AG09309 (cell line): Measurements from ENCODE around the gene VSIG2.

ENCODE experiments used
- DNase-seq: peaks from one replicate; pipeline ENCODE4 v3.0.0-alpha.2; 2010; ENCODE audit warnings: low read depth
- H3K4me3 ChIP-seq: 2 replicates; pipeline ENCODE4 v1.5.1; 2011; ENCODE audit warnings: mild to moderate bottlenecking, low read depth, low read length, moderate library complexity; ENCODE audit not compliant: control insufficient read depth
- TF ChIP-seq, protein P1 (sequence below): IDR thresholded peaks from 2 replicates; pipeline ENCODE4 v1.5.1; 2011; ENCODE audit warnings: mild to moderate bottlenecking, low read depth, low read length, inconsistent platforms; ENCODE audit not compliant: insufficient read depth, control insufficient read depth; ENCODE audit errors: missing control alignments

The VSIG2 gene

DNA sequence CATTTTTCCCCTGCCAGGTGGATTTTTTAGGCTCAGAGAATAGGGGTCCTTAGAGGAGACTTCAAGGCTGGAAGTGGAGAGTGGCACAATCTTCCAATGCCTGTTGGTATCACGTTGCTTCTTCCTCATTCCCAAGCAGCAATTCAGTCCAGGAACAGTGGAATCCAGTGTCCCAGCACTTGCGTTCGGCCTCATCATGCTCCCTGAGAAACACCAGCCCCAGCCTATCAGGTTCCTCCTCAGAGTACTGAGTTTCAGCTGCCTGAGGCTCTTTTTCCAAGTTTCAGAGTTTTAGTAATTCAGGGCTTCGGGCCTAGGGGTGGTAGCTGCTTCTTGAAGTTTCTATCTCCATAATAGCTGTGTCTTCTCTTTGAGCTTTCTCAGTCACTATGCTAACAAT, 44.2 kb downstream of the VSIG2 start:
- no peak overlapping the region for H3K4me3 ChIP-seq
- DNase-seq: no peak
- TF ChIP-seq, protein P1, sequence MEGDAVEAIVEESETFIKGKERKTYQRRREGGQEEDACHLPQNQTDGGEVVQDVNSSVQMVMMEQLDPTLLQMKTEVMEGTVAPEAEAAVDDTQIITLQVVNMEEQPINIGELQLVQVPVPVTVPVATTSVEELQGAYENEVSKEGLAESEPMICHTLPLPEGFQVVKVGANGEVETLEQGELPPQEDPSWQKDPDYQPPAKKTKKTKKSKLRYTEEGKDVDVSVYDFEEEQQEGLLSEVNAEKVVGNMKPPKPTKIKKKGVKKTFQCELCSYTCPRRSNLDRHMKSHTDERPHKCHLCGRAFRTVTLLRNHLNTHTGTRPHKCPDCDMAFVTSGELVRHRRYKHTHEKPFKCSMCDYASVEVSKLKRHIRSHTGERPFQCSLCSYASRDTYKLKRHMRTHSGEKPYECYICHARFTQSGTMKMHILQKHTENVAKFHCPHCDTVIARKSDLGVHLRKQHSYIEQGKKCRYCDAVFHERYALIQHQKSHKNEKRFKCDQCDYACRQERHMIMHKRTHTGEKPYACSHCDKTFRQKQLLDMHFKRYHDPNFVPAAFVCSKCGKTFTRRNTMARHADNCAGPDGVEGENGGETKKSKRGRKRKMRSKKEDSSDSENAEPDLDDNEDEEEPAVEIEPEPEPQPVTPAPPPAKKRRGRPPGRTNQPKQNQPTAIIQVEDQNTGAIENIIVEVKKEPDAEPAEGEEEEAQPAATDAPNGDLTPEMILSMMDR: no peak

DNA sequence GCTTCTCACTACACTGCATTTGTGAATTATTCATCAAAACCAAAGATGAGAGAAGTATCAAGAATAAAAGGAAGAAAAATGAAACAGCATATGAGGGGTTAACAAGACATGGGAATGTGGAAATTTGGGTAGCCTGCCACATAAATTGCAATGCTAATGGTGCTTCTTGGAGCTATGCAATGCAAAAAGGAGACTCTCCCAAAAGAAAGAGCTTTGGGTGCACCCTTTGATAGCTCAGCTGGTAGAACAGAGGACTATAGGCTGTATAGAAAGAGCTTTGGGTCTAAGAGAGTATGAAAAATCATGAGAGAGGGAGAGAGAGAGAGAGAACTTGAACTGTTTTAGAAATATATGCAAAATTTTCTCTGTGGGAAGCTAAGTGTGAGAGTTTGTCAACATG, 52.0 kb downstream of the VSIG2 start:
- no peak for DNase-seq
- TF ChIP-seq, protein P1: no peak
- H3K4me3 ChIP-seq: no peak overlapping the region

DNA sequence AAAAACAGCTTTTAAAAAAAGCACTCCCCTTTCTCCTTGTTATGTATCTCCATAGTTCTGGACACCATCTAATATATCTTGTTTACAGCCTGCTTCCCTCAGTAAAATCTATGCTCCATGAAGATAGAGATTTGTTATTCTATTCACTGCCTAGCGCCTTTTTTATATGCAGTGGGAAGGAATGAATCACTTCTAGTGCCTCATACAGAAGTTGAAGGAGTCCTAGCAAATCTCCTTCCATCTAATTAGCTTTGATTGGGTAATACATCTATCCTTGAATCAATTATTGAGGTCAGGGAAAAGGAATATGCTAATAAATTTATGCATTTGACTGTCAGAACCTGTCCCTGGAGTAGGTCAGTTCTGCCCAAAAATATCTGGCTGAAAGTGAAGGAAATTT, 52.5 kb downstream of the VSIG2 start:
- TF ChIP-seq, protein P1: no peak
- H3K4me3 ChIP-seq: no peak overlapping the region
- no peak for DNase-seq
